ENCODE measurements around the gene GRK5.

The GRK5 gene

DNA sequence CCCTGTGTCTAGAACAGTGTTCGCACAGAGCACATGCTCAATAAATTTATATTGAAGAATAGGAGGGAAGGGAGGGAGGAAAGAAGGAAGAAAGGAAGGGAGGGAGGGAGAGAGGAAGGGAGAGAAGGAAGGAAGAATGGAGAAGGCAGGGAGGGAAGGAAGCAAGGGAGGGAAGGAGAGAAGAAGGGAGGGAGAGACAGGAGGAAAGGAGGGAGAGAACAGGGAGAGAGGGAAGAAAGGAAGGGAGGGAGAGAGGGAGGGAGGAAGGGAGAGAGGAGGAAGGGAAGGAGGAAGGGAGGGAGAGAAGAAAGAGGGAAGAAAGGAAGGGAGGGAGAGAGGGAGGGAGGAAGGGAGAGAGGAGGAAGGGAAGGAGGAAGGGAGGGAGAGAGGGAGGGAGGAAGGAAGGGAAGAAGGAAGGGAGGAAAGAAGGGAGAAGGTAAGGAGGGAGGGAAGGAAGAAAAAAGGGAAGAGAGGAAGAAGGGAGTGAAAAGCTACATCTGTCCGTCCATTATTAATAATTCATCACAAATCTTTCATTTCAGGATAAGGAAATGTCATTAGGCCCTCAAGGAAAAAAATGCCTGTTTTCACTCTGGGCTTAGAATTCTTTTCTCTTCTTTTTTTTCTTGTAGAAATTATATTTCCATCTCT, 79.7 kb downstream of the GRK5 start:
- no peak for DNase-seq (ENCODE audit: low read depth, low spot score)
- no peak overlapping the region for H3K4me3 ChIP-seq (ENCODE audit: low read depth, low read length)
- CTCF ChIA-PET: interaction anchor here (1.6 kb wide), 1 partner anchor 16 kb away, joined by 5 read pairs; no protein-coding TSS in a partner anchor
- POLR2A ChIA-PET: no interaction called here
- TF ChIP-seq, protein P1, sequence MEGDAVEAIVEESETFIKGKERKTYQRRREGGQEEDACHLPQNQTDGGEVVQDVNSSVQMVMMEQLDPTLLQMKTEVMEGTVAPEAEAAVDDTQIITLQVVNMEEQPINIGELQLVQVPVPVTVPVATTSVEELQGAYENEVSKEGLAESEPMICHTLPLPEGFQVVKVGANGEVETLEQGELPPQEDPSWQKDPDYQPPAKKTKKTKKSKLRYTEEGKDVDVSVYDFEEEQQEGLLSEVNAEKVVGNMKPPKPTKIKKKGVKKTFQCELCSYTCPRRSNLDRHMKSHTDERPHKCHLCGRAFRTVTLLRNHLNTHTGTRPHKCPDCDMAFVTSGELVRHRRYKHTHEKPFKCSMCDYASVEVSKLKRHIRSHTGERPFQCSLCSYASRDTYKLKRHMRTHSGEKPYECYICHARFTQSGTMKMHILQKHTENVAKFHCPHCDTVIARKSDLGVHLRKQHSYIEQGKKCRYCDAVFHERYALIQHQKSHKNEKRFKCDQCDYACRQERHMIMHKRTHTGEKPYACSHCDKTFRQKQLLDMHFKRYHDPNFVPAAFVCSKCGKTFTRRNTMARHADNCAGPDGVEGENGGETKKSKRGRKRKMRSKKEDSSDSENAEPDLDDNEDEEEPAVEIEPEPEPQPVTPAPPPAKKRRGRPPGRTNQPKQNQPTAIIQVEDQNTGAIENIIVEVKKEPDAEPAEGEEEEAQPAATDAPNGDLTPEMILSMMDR (IDR thresholded peaks at IDR 0.05; ENCODE audit: insufficient read depth, low read length, missing control alignments): no peak

DNA sequence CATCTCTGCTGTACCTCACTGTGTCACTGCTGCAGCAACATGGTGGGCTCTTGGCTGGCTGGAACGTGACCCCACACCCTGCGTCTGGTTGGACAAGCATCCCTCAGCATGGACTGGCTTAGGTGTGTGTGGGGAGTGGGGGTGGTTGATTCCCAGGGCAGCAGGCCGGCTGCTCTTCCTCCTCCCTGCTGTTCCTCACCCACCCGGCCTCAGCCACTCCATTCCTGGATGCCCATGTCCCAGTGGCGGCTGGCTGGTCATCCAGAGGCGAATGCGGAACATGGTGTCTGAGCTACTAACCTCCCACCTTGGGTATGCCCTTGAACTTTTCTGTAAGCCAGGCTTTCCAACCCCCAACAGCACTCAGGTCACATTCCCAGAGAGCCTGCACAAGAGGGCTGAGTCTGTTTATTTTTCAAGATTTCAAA, 81.2 kb downstream of the GRK5 start:
- CTCF ChIA-PET: interaction anchor here (1.1 to 1.7 kb wide), 2 partner anchors 13 to 157 kb away, joined by 3 to 5 read pairs; no protein-coding TSS in a partner anchor
- POLR2A ChIA-PET: no interaction called here

DNA sequence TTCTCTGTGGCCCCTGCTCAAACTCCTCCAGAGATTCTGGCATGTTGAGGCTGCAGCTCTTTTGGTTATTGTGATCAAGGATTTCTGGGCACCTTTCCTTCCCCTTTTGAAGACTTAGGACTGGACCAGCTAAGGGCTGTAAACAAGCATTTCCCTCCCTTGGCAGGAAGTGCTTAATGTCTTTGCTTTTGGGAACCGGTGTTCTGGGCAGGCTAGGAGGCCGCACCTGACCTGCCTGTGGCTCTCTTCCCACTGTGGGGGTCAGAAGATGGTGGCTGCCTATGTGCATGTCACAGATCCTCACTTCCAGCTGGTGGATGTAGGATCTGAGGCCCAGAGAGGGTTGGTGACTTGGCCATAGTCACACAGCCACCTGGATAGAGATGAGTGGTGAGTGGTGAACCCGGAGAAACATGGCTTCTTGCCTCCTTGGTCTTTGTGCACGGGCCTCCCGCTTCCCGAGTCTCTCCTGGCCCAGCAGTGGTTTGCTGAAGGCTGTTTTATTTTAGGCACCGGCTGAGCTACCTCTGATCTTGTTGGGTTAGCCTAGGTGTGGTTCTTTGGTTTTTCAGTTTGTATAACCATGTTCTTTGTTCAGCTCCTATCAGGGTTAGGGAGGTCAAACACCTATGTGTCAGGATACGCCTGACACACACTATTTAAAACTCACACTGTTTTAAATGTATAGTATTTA, 82.0 kb downstream of the GRK5 start:
- CTCF ChIA-PET: interaction anchor here (0.9 to 1.7 kb wide), 6 partner anchors 13 to 156 kb away, joined by 3 to 5 read pairs (median 4); partner anchors contain the start of gene GRK5
- DNase-seq (ENCODE audit: low read depth, low spot score): no peak
- no peak overlapping the region for H3K4me3 ChIP-seq (ENCODE audit: low read depth, low read length)
- POLR2A ChIA-PET: no interaction called here
- TF ChIP-seq, protein P1 (IDR thresholded peaks at IDR 0.05; ENCODE audit: insufficient read depth, low read length, missing control alignments): no peak

More for the DNA sequence above, 81.2 kb downstream of the GRK5 start:
- TF ChIP-seq, protein P1 (IDR thresholded peaks at IDR 0.05; ENCODE audit: insufficient read depth, low read length, missing control alignments): no peak
- DNase-seq (ENCODE audit: low read depth, low spot score): no peak
- H3K4me3 ChIP-seq (ENCODE audit: low read depth, low read length): no peak overlapping the region

DNA sequence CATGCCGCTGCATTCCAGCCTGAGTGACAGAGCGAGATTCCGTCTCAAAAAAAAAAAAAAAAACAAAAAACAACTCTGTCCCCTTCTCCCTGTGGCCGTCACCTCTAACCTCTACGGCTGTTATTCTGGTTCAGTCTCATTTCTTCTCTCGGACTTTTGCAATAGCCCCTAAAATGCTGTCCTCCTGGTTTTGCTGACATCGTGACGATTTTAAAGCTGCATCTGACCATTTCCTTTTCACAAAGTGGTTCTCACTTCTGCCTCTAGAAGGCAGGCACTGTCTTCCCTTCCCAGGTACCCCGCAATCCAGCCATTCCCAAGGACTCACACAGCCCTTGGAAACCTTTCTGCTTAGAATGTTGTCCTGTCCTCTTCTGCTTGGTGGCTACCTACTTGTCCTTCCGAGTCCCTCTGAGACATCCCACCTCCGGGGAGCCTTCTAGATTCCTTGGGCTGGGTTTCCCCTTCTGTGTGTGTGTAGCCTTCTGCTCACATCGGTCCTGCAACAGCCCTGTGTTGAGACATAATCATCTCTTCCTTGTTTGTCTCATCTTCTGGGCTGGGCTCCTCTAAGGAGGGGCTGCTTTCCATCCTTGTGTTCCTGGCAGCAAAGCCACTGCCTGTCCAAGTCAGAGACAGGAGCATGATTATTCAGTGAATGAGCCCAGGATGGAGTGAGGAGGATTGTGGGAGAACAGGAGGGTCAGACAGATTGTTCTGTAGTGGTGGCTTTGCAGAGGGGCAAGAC, 83.1 kb downstream of the GRK5 start:
- CTCF ChIA-PET: interaction anchor here (0.6 to 1.3 kb wide), 5 partner anchors 10 to 155 kb away, joined by 3 to 5 read pairs (median 4); partner anchors contain the start of gene GRK5
- POLR2A ChIA-PET: no interaction called here
- TF ChIP-seq, protein P1 (IDR thresholded peaks at IDR 0.05; ENCODE audit: insufficient read depth, low read length, missing control alignments): peak; percentile 3
- H3K4me3 ChIP-seq (ENCODE audit: low read depth, low read length): no peak overlapping the region
- DNase-seq (ENCODE audit: low read depth, low spot score): no peak

DNA sequence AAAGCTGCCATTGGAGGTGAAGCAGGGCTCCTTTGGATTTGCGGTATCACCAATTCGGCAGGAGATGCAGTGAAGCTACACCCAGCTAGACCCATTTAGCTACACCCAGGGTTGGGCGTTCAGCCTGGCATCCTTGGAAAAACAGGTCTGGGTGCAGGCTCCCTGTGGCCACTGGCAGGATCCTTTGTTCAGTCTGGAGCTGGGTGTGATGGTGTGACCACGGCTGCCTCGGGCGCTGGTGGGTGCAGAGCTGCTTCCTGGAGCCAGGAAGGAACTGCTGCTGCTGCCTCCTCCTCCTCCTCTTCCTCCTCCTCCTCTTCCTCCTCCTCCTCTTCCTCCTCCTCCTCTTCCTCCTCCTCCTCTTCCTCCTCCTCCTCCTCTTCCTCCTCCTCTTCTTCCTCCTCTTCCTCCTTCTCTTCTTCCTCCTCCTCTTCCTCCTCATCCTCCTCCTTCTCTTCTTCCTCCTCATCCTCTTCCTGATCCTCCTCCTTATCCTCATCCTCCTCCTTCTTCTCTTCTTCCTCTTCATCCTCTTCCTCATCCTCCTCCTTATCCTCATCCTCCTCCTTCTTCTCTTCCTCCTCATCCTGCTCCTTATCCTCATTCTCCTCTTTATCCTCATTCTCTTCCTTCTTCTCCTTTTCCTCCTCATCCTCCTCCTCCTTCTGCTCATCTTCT, 84.0 kb downstream of the GRK5 start:
- no peak for DNase-seq (ENCODE audit: low read depth, low spot score)
- POLR2A ChIA-PET: no interaction called here
- CTCF ChIA-PET: no interaction called here

More for the DNA sequence above, 84.0 kb downstream of the GRK5 start:
- H3K4me3 ChIP-seq (ENCODE audit: low read depth, low read length): no peak overlapping the region
- TF ChIP-seq, protein P1 (IDR thresholded peaks at IDR 0.05; ENCODE audit: insufficient read depth, low read length, missing control alignments): no peak
